Progenitor cell of endocrine pancreas (in vitro differentiated cells): Measurements from ENCODE around the gene ACBD6. TPM values are rescaled to one million over a fixed set of nuclear protein-coding genes. Genes with fewer than 3 reads are reported as not detected.

ENCODE experiments used
- DNase-seq: peaks from one replicate; pipeline ENCODE4 v3.0.0; 2021; ENCODE audit warnings: low spot score; ENCODE audit not compliant: unreplicated experiment
- H3K27ac Mint-ChIP-seq: 2 replicates; pipeline ENCODE4 v1.8.0; 2021; ENCODE audit warnings: mild to moderate bottlenecking, moderate library complexity, mixed read lengths
- H3K27me3 Mint-ChIP-seq: 2 replicates; pipeline ENCODE4 v1.8.0; 2021; ENCODE audit warnings: mixed read lengths
- H3K36me3 Mint-ChIP-seq: 2 replicates; pipeline ENCODE4 v1.8.0; 2022; ENCODE audit warnings: mixed read lengths; ENCODE audit not compliant: insufficient read depth
- H3K4me1 Mint-ChIP-seq: 2 replicates; pipeline ENCODE4 v1.8.0; 2021; ENCODE audit warnings: low read depth, mixed read lengths
- H3K4me3 Mint-ChIP-seq: 2 replicates; pipeline ENCODE4 v1.8.0; 2021; ENCODE audit warnings: low read depth, mild to moderate bottlenecking, moderate library complexity, mixed read lengths
- H3K9me3 Mint-ChIP-seq: 2 replicates; pipeline ENCODE4 v1.8.0; 2021; ENCODE audit warnings: low read depth, mixed read lengths
- total RNA-seq: library from RNA; stranded (reverse); gene quantifications from 2 replicates; pipeline ENCODE4 v1.2.1, GENCODE V29; 2021
- TF ChIP-seq, protein P1 (sequence below): fragments of 200-600 bp; sonication (generic); IDR thresholded peaks from one replicate; pipeline ENCODE4 v1.5.0; 2021; ENCODE audit warnings: antibody characterized with exemption, mild to moderate bottlenecking; ENCODE audit not compliant: unreplicated experiment

The ACBD6 gene
- total RNA-seq, 1 donor from 2014 or later, result 54.2 TPM

DNA sequence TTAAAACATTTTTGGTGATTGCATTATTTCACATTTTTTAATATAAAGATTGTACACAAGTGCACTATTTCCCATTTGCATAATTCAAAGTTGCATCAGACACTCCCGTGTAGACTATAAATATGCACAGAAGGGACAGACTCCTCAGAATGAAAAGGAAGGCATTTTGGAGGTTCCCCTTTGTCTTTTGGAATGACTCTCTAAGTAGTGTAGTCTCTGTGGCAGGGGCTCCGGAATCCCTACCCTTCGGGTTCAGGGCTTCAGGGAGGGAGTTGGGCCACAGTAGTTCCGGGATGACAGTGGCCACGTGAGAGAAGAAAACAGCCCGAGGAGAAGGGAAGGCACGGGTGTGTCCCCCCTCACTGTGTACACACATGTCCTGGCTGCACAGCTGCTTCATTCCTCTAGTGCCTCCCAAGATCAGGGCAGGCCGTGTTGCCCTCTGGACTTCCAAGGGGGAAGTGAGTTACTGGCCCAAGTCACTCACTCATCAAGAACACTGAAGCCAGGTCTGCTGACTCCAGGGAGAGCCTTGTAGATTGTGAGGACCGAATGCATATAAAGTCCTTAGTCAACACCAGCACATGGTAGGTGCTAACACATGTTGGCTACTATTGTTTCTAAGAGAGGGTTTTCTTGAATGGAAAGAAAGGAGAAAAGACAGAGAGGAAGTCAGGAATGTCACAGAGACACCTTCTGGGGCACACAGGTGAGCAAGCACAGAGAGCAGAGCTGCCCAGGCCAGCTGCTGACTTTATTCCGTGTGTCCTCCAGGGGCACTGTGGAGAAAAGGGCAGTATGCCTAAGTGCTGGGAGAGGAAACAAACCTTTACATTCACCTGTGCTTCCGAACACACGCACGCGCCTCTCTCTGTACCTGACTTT, 232.5 kb downstream of the ACBD6 start:
- Mint-ChIP-seq H3K4me1 (peaks cover 11% of the 10 kb centered on the region), H3K27ac (peak overlapping the region; percentile 34), H3K36me3 (peaks cover 4% of the 10 kb centered on the region), H3K9me3 (no peaks in the 10 kb centered on the region), H3K27me3 (peaks cover 11% of the 10 kb centered on the region), H3K4me3 (no peak overlapping the region)
- DNase-seq, result no peak
- TF ChIP-seq, protein P1, sequence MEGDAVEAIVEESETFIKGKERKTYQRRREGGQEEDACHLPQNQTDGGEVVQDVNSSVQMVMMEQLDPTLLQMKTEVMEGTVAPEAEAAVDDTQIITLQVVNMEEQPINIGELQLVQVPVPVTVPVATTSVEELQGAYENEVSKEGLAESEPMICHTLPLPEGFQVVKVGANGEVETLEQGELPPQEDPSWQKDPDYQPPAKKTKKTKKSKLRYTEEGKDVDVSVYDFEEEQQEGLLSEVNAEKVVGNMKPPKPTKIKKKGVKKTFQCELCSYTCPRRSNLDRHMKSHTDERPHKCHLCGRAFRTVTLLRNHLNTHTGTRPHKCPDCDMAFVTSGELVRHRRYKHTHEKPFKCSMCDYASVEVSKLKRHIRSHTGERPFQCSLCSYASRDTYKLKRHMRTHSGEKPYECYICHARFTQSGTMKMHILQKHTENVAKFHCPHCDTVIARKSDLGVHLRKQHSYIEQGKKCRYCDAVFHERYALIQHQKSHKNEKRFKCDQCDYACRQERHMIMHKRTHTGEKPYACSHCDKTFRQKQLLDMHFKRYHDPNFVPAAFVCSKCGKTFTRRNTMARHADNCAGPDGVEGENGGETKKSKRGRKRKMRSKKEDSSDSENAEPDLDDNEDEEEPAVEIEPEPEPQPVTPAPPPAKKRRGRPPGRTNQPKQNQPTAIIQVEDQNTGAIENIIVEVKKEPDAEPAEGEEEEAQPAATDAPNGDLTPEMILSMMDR, result peak; percentile 60

DNA sequence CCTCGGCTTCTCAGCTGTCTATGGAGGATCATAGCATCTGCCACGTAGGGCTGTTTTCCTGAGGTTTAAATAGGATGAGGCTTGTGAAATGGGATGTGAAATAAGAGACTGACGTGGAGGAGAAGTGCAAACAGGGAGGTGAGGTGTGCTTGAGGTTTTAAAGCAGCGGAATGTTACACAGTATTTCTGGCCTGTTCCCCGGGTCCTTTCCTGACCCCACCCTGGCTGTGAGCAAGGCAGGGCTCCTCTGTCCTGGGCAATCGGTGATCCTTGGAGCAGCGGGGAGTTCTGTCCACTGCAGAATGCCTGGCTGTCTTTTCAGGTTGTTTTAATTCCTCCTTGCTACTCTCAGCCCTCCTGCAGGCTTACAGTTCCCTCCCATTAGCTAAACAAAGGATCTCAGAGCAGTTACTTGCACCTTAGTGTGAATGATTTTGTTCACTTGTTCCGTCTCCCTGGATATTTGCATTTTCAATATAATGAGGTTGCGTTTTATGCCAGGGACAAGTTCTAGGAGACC, 233.8 kb downstream of the ACBD6 start:
- H3K27me3 Mint-ChIP-seq, result peaks cover 21% of the 10 kb centered on the region
- peaks cover 3% of the 10 kb centered on the region for H3K36me3 Mint-ChIP-seq
- DNase-seq, result no peak
- no peak overlapping the region for H3K4me3 Mint-ChIP-seq
- TF ChIP-seq, protein P1, result no peak
- H3K4me1 Mint-ChIP-seq, result peaks cover 11% of the 10 kb centered on the region
- H3K27ac Mint-ChIP-seq, result no peak overlapping the region
- no peaks in the 10 kb centered on the region for H3K9me3 Mint-ChIP-seq

DNA sequence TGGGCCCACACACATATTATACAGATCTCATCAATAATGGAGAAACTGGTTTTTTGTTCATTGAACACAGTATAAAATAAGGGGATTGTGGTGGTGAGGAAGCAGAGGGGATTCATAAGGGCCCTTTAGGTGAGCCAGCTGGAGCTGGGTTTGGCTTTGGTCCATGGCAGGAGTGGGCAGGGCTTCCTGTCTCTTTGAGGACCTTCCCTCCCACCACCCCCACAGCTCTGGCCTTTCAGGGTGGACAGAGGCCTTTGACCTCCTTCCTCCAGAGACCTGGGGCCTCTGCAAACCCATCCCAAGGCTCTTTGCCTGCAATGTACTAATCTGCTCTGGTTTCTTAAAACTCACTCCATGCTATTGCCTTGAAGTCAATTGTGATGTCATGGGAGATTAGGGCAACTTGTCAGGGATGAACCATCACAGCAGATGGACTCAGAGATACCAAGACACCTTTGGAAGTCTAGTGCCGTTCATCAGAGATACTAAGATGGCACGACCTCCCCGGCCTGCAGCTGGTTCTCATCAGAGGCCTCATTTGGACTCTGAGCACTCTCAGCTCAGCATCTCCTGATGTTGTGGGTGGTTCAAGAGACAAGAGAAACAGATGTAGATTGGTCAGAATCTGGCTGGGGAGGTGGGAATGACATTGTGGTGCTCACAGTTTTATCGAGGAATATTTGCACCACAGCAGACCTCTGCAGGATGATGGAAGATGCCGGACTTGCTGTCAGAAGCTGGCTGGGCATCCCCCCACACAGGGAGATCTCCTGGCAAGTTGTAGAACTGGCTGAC, 234.4 kb downstream of the ACBD6 start:
- Mint-ChIP-seq H3K27ac (peak overlapping the region; percentile 8), H3K36me3 (peaks cover 3% of the 10 kb centered on the region), H3K27me3 (peaks cover 25% of the 10 kb centered on the region), H3K4me3 (no peak overlapping the region), H3K4me1 (peaks cover 11% of the 10 kb centered on the region), H3K9me3 (no peaks in the 10 kb centered on the region)
- TF ChIP-seq, protein P1, result no peak
- DNase-seq, result no peak

DNA sequence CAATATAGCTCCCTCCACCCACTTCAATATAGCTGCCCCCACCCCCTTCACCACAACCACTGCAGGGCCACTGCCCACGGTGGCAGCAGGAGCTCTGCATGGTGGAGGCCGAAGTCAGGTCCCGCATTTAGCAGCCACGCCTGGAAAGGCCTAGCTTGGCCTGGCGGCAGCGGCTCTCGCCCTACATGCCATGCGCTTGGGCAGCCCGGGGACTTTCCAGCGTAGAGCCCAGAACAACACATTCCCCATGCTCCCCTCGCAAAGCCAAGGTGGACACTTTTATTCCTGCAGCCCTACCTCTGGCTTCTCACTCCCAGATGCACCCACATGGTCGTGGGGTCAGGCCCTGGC, 235.2 kb downstream of the ACBD6 start:
- no peak overlapping the region for H3K27ac Mint-ChIP-seq
- H3K9me3 Mint-ChIP-seq, result no peaks in the 10 kb centered on the region
- H3K27me3 Mint-ChIP-seq, result peaks cover 32% of the 10 kb centered on the region
- DNase-seq, result no peak
- TF ChIP-seq, protein P1, result no peak
- no peak overlapping the region for H3K4me3 Mint-ChIP-seq
- H3K36me3 Mint-ChIP-seq, result no peaks in the 10 kb centered on the region
- peaks cover 14% of the 10 kb centered on the region for H3K4me1 Mint-ChIP-seq
